Globus pallidus (tissue), 1 donor: Measurements from ENCODE around the gene FOCAD.
"Not testable (repeated sequence)": the region's sequence is repeated elsewhere in the genome, so short reads cannot be mapped to it uniquely, and the experiment has no call there.

Experiments used
- DNase-seq: peaks from one replicate; pipeline ENCODE4 v3.0.0-alpha.2; 2015; ENCODE audit warnings: low spot score

The FOCAD gene

DNA sequence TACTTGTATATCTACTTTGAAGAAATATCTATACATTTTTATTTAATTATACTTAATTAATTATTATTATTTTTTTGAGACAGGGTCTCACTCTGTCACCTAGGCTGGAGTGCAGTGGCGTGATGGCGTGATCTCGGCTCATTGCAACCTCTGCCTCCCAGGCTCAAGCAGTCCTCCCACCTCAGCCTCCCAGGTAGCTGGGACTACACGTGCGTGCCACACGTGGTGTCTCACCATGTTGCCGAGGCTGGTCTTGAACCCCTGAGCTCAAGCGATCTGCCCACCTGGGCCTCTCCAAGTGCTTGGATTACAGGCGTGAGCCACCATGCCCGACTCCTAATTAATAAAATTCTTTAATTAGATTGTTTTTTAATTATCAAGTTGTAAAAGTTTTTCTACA is 10.5 kb upstream of the FOCAD start:
- not testable (repeated sequence) for DNase-seq

DNA sequence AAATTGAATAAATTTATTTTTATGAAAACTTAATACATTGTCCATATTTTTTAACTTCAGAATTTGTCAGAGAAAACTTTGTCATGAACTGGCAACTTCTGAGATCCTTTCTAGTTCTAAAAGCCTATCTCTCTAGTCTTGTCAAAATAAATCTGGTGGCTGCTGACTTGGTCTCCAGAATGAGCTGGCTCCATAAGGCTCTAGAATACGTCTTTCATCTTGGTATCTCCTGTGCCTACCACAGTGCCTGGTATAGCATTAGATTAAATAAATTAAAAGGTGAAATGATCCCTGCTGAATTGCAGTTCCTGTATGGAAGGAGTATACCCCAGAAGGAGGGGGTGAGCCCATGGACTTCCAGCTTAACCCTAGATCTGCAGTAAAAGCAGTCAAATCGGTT is 2.6 kb upstream of the FOCAD start:
- no peak for DNase-seq

DNA sequence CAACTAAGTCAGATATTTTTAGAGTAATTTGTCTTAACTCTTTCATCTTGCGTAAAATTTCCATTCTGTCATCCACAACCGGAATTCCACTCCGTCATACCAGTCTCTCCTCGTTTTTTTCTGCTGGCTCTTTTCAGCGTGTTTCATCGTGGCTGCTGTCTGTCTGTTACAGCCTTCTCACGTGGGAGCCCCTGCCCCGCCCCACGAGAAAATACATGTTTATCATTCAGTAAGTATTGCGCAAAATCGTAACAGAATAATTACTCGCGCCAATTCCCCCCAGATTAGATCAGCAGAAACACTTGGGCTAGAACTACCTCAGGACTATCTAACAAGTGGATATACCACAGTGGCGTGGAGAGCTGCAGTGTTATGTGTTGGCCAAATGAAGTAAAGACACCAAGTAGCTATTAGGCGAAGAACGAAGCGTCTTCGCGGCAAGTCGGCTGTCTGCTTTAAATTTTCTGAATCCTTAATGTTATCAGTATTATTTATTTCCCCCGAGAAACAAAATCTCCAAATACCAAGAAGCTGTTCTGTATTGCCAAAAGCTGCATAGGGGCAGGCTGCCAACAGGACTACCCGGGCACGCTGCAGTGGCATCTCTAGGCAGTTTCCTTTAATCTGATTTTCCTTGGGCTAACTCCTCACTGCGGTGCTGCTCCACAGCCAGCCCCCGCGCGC is 566 bp upstream of the FOCAD start:
- no peak for DNase-seq

DNA sequence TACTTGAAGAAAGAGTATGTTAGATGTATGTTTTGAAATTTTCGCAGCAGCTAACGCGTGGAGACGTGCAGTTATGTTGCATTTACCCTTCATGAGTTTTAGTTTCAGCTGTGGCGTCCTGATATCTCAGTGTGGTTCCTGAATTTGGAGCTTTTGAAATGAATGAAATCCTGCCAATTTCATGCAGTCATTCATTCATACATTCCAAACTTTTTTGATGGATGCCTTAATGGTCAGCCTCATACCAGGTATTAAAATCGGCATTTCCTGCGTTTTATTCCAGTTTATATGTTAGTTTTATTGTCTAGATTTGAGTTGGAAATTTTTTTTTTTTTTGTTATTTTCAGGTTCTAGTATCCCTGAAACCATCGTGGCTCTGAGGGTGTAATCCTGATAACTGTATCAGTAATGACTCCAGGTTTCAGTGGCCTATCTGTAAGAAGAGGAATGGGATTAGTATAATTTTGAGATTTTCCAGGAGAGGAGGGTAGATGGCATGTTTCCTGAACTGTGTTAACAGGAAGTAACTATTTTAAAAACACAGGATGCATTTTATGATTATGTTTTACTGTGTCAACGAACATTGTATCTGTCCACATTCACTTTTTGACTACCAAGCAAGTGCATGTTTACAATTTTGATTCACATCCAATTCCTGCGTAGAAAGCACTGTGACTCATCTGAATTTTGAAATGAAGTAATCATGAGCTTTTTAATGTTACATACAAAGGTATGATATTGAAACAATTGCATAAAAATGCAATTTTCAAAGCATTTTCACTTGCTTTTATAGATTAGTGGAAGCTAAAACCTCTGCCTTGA is 1.0 kb downstream of the FOCAD start:
- DNase-seq = no peak

DNA sequence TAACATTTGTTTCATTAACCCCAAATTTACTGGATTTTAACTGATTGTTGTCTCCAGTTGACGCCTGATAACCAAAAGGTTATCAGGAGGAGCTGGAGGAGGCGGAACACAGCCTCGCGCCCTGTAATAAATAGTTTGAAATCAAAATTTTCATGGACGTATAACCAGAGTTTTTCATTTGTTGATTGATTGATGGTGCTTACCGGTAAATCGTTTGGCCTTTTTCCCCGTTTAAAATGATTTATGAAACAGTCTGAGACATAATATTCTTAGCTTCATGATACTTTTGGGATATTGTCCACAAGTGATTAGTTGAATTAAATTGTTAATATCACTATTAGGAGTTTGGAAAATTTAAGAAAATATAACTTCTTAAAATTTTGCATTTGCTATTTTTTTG is 1.7 kb downstream of the FOCAD start:
- no peak for DNase-seq

DNA sequence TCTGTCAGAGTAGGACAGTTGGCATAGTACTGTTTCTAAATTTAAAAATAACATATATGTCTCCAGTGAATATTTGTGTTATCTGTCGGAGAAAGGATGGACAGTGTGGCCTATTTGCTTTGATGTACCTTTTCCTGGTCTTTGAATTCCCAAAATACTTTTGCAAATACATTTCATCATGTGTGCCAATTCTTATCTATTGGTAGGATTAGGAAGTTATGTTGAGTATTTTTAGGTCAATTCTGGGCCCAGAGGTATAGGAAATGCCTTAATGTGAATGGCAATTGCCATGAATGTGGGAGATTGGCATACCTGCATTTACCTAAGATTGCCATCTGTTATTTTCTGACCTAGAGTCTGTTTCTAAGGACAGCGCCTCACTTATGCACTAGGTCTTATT is 5.8 kb downstream of the FOCAD start:
- no peak for DNase-seq

DNA sequence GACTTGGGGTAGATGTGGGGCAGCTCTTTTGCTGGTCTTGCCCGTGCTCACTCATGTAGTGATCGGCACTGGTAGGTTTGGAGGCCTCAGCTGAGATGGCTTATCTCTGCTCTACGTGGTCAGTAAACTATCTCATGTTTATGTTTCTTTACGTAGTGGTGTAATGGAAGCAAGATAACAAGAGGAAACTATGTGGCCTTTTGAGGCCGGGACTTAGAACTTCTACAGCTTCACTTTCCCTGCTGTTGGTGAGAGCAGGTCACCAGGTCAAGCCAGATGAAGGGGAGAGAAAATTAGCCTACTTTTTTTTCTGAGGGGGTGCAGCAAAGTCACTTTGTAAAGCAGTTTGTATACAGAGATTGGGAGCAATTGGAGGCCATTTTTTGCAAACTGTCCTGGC is 8.5 kb downstream of the FOCAD start:
- DNase-seq = no peak

DNA sequence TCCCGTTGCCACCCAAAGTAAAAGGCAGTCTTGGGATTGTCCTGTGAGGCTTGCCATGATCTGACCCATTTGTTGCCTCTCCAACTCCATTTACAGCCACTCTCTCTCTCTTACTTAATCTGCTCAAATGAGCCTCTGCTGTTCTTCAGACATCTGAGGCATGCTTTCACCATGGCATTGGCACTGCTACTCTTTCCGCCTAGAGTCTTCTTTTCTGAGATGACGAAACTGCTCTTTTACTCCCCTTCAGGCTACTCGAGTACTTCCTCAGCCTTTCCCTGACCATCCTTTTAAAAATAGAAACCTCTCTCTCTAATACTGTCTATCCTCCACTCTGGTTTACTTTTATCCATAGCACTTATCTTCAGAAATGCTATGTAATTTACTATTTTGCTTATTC is 9.0 kb downstream of the FOCAD start:
- DNase-seq = no peak

DNA sequence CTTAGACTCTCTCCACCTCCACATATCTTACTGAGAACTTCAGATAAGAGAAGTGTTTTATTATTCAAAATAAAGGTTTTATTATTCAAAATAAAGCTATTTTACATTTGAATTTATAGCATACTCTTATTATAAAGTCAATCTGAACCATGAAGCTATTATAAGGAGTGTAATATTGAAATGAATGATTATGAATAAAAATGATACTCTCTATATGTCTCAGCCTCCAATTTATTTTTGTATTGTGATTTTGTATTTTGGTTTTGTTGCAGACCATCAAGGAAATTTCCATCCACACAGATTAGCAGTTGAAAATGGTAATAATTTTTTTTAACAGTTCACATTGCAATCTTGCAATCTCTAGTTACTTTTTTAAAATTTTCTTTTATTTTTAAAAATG is 10.2 kb downstream of the FOCAD start:
- no peak for DNase-seq

DNA sequence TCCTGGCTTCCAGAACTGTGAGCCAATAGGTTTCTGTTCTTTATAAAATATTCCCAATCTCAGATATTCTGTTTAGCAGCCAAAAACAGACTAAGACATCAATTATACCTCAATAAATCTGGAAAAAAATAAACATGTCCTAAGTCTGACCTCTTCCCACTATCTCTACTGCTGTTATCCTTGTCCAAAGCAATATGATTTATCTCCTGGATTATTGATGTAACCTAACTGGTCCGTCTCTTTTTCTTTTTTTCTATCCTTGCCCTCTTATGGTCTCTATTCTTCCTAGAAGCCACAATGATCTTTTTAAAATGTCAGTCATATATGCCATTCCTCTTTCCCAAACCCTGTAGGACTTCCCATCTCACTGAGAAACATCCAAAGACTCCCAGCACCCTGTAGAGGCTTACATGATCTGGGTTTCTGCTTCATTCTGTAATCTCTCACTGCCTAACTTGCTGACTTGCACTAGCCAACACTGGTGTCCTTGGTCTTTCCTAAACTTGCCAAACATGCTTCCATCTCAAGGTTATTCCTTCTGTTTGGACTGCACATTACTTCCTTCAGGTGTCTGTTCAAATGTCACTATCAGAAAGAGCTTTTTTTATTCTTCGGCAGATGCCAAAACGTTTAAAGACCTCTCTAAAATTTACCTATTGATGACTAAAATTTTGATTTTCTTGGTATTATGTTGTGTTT is 13.1 kb downstream of the FOCAD start:
- DNase-seq = no peak

DNA sequence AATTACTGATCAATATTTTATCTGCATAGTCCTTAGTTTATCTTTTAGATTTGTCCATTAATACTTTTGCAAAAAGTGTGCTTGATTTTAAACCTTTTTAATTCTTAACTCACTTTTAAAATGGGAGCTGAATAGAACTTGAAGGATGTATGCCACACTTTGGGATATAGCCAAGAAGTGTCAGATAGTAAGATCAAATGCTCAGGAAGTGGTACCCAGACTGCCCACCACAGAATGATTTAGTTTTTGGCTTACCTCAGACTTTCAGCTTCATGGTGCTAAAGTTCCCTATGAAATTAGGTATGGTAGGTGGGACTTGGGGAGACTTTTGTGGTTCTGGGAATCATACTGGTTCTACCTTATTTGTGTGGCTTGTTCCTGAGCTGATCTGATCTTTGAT is 14.7 kb downstream of the FOCAD start:
- no peak for DNase-seq

DNA sequence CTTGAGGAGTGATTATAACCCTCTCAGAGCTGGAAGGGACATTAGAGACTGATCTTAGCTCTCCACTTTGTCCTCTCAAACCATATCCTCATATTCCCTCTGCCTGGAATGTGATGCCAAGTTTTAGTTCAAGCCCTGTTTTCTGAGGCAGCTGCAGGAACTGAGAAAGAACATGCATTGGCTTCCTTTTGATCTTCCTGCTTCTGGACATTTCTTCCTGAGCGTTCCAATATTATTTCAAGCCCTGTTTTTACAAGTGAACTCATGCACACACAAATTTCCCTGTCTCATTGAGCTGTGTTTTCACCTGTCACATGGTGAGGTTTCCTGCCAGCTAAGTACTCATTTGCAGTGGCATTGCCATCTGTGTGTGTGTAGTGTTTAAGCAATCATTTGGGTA is 17.0 kb downstream of the FOCAD start:
- peak; percentile 18 for DNase-seq

DNA sequence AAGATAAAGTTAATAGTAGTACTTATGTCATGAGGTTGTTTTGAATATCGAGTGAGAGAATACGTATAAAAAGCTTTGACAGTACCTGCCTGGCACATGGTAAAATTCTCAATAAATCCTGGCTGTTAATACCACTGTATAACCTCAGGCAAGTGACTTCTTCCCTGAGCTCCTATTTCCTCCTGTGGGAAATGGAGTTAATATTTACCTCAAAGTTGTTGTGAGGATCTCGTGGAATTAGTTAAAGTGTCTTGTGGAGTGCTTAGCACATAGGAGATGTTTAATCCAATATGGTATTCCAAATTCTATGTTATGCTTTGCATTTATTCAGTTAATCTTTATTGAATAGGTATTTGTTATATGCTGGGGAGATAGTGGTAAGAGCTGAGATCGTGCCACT is 18.5 kb downstream of the FOCAD start:
- DNase-seq = no peak

DNA sequence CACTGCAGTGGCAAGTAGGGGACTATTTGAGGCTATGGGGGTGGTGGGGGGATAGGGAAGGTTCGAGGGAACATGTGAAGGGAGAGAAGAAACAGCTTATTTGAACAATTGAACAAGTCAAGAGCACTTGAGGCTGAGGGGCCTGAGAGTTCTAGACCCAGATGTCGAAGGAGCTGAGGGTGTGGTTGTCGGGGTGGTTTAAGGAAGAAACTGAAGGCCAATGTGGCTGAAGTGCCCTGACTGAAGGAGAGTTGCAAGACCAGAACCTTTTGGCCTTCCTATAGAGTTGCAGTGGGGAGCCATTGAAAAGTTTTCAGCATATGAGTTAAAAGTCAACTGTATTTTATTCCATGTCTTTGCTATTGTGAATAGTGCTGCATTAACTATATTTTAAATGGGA is 19.1 kb downstream of the FOCAD start:
- DNase-seq = no peak

DNA sequence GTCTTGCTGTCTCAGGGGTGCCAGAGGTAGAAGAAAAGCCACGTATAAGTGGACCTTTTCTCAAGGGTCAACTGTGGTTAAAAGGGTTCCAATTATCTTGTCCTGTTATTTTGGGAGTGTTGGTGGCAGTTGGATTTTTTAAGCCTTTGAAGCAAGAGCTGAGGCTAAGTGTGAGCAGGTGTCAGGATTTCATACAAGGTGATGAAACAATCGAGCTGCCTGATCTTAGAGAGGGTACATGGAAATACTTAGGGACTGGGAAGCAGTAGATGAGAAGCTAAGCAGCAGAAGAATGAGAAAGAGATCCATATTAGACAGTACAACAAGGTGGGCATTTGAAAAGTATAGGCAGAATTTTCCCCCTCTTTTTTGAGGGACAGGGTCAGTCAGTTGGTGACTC is 23.6 kb downstream of the FOCAD start:
- no peak for DNase-seq

DNA sequence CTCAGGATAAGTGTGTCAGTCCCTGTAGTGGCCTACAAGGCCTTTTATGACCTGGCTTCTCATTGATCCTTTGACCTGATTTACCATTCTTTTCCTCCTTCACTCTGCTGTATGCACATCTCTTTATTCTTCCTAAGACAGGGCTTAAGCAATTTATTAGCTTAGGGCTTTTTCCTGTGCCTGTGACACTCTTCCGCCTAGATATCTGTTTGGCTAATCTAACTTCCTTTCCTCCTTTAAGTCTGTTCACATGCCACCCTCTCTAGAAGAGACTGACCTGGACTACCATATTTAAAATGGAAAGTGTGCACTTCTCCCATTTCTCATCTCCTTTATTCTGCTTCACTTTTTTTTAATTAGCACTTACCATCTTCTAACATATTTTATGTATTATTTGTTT is 29.1 kb downstream of the FOCAD start:
- DNase-seq = no peak

DNA sequence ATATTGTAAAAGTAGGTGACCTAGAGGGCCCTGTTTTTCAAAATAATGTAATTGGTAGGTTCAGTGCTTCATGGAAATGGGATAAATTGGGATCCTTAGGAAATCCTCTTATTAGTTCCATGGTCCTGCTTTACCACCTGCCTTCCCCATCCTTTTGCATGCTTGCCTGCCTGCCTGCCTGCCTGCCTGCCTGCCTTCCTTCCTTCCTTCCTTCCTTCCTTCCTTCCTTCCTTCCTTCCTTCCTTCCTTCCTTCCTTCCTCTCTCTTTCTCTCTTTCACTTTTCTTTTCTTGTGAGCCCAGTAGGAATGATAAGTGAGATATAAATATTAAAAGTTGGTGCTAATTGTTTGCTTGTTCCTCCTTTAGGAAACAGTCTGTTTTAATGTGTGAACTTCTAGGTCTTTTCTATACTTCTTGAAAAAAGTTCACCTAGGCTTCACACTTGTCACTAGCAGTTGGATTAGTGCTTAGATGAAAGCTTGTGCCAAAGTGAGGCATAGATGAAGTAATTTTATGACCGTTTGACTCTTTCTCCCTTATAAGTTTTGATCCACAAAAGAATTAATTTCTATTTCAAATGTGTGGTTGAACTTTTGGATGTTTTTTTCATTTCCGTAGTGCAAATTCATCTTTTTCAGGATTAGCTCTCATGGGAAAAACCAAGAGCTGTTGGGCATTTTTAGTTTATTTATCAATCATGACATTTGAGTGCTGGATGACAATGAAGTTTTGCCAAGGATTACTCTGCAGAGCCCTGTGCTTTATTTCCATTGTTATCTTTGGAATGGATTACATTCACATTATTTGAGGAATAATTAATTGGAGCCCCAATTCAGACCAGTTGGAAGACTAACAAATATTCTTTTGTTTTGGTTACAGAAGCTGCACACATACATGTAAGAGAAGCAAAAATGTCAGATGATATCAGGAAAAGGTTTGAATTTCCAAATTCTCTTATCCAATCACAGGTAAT is 30.7 kb downstream of the FOCAD start:
- no peak for DNase-seq

DNA sequence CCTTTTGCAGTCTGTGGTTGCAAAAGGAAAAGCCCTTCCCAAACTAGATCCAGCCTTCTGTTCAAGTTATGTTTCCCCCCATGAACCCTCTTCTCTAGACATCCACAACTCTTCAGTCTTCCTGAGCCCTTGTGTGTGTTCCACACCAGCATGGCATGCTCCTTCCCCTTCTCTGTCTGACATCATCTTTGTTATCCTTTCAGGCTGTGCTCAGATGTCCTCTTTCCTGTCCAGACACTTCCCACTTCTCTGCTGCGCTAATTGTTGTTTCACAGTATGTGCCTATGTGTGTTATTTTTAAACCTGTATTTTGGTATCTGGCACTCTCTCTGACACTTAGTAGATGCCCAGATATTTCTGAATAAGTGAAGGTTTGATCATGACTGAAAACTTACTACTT is 38.2 kb downstream of the FOCAD start:
- DNase-seq = no peak

DNA sequence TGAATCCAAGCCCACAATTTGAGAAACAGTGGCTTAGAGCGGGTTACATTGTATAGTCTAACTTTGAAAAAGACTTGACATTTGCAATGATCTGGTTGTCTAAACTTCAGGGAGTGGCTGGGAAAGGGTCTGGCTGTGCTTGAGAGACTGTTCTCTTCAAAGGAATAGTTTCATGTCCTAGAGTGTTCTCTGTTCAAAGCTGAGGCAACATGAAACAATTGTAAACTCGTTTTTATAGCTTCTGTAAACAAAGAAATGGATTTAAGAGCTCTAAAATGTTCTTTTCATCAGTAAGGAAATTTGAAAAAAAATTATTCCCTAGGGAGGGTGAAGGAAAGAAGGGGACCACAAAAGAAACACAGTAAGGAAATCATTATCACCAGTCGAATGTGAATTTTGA is 41.6 kb downstream of the FOCAD start:
- DNase-seq = no peak

DNA sequence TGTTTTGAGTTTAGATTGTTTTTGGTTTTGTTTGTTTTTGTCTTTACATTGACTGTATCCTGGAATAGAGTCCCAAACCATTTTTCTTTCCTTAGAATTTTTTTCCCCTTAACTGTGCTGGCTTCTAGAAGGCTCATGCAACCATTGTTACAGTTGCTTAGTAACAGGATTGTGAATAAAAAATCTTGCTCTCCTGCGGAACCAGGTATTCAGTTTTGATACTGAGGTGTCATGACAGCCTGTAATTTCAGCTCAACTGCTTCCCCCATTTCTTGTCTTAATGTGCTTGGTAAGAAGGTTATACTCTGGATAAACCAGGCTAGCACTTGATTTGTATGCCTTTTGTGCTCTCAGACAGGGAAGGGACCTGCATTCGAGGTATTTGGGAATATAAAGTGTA is 42.1 kb downstream of the FOCAD start:
- no peak for DNase-seq

DNA sequence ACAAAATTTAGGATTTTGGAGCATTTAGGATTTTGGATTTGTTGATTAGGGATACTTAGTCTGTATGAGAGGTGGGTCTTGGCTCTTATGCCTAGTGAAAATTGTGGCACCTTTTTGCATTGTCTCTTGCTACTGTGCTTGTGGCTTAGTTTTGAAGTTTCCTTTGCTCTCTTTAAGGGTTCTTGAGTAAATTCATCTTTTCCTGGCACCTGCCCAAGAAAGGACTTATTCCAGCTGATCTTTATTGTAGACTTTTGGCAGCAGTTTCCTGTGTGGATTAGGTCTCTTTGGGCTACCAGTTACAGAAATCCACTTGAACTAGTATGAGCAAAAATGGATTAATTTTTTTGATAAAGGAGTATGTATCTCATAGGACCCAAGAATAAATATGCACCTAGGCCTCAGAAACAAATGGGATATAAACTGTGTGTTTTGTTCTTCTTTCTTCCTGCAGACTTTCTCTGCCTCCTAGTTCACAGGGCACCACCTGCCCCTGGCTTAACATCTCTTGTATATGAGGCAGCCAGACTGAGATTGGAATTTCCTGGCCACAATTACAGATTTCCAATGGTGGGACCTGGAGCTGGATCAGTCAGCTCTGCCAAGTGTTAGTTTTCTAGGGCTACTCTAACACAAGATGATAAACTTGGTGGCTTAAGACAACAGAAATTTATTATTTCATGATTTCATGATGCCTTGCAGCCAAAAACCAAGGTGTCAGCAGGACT is 44.6 kb downstream of the FOCAD start:
- DNase-seq = no peak
